Subcutaneous adipose tissue (tissue), 4 donors: ENCODE measurements around the gene MICALL2. TPM values are rescaled to one million over a fixed set of nuclear protein-coding genes. Genes with fewer than 3 reads are reported as not detected.

Experiments used
- CTCF ChIP-seq: fragments of 450-650 bp; IDR thresholded peaks from one replicate; pipeline ENCODE4 v1.5.1; 2016; ENCODE audit warnings: low read depth, mild to moderate bottlenecking, control low read depth, antibody characterized with exemption, moderate library complexity
- total RNA-seq, 4 donors: library from RNA; depleted of rRNA; stranded (reverse); fragments of >200 nt; gene quantifications; one replicate each; pipeline ENCODE4 v1.1.0, GENCODE V29; 2016

The MICALL2 gene
- total RNA-seq, 4 donors from 2014 or later = 1.5 to 5.3 (median 4.1) TPM

- TF ChIP-seq CTCF = no peak
Measured at GRCh38 chr7:1422512-1423263, 36.6 kb downstream of the MICALL2 start.

GRCh38 chr7:1421946-1422345 lies 37.3 kb downstream of the MICALL2 start:
- TF ChIP-seq CTCF = no peak

- no peak for TF ChIP-seq CTCF
Measured at GRCh38 chr7:1421020-1421790, 38.1 kb downstream of the MICALL2 start.

GRCh38 chr7:1419688-1420087 lies 39.6 kb downstream of the MICALL2 start:
- no peak for TF ChIP-seq CTCF

- TF ChIP-seq CTCF = no peak
Measured at GRCh38 chr7:1419310-1419634, 40.0 kb downstream of the MICALL2 start.

GRCh38 chr7:1418505-1419309 lies 40.6 kb downstream of the MICALL2 start:
- no peak for TF ChIP-seq CTCF
